M059J (cell line): Measurements from ENCODE around the gene DCX. TPM values are rescaled to one million over a fixed set of nuclear protein-coding genes. Genes with fewer than 3 reads are reported as not detected.

Experiments used
- DNase-seq: peaks from one replicate; pipeline ENCODE4 v3.0.0-alpha.2; 2012; ENCODE audit warnings: low read depth
- total RNA-seq: library from RNA; depleted of rRNA; stranded (reverse); fragments of >200 nt; shearing (Covaris generic); gene quantifications from 2 replicates; pipeline ENCODE4 v1.2.3, GENCODE V29; 2014; rRNA removed

The DCX gene
- total RNA-seq, 1 experiment from 2014 or later = not detected

DNA sequence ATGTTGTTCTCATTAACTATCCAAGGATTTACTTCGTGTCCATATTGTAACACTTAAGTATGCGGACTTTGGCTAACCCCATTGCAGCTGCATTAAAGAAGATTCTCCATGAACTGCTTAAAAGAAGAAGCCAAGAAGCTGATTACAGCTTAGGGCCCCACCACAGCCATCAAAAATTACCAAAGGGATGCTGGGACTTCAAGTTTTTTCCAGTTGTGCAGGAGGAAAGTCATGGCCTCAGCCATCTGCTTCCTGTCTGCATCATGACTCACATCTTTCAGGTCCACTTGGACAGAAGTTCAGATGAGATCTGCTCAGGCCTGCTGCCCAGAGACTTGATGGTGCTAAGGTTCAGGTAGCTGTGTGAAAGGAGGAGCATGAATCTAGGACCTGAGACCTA is 102.9 kb downstream of the DCX start:
- DNase-seq = no peak

DNA sequence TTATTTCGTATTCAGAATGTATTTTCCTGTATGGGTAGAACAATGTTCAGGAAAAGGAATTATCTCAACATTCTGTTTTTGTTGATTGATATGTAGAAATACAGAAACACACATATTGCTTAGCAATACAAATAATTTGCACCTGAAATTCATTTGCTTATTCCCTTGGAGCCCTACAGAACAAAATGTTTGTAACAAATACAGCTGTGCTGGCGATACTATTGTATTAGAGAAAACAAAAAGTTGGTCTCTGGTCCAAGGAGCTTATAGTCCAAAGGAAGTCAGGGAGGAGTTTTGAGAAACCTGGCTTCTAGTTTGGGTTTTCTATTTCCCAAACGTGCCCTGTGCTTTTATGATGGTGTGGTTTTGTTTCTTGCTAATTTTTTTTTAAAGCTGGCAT is 104.0 kb downstream of the DCX start:
- DNase-seq = no peak

DNA sequence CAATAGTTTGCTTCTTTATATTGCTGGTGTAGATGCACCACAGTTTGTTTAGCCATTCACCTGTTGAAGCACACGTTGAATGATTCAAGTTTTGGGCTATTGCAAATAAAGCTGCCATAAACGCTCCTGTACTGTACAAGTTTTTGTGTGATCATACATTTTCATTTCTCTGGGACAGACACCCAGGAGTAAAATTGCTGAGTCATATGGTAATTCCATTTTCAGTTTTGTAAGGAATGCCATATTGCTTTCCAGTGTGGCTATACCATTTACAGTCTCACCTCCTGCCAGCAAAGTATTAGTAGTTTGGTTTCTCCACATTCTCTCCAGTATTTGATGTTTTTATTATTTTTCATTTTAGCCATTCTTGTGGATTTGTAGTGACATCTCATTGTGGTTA is 109.7 kb downstream of the DCX start:
- DNase-seq = no peak

DNA sequence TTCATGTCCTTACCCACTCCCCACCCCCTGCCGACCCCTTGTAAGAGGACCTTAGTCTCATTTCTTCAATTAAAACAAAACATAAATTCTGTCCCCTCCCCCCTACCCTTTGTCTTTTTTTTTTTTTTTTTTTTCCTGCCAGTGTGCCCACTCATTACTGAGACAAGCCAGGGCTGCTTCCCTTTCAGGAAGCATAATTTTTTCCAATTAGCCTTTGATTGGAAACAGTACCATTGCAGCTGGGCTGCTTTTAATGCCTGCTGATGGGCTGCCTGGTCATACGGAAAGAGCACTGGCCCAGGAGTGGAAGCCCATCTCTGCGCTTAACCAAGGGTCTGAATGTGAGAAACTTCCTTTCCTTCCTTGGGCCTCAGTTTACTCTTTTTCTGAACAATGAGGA is 123.2 kb downstream of the DCX start:
- no peak for DNase-seq

DNA sequence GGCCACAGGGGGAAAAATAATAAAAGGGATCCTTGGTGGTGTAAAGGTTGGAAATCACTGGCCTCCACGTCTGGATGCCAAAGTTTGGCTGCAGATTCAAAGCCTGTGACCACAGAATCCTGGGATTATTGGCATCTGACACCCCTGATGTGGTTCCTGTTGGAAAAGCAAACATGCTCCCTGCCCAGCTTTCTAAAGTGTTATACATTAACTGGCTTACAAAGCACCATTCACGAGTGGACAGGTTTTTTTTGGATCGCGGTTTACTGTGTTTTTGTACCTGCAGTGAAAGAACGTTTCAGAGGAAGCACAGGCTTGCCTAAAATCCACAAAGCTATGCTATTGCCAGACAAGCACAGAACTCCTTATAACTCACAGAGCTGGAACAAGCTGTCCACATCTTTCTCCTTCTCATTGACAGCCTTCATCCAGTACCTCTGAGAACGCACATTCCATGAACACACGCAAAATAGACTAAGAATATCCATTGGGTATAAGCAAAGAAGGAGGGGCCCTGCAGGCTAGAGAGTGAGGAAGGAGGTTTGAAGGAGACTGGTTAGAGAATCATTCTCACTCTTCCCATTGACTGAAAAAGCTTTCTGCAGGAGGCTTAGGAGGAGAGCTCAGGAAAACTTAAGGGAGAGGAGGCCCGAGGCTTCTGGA is 127.2 kb downstream of the DCX start:
- no peak for DNase-seq

DNA sequence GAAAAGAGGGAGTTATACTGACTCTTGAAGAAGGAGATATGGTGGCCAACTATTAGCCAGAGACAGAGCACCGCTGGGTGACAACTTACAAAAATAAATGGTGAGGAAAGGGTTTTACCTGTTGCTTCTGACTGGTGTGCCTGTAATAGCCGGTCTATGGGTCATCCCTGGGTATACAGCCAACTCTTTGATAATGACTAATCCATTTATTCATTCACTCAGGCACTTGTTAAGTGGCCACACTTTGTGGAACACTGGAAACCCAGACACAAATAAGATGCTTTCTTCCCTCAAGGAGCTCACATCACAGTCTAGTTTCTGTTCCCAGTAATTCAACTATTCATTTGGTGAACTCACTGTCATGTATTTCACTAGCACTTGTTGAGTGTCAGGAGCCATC is 128.5 kb downstream of the DCX start:
- DNase-seq = no peak

DNA sequence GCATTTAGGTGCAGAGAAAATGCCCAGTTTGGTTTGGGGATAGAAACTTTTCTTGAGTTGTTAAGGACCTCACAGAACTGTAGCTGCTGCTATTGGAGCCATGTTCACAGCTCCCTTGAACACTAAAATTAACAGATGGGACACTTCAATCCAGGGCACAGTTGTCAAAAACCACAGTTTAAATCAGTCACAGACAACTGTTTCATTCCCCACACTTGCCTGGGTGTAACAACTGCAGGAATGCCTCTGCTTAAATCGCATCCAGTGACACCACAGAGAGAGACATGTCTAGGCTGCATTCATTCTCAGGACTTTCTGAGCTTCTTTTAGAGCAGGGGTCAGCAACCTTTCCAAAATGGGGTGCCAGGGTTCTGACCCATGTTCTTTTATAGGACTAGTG is 129.0 kb downstream of the DCX start:
- no peak for DNase-seq

DNA sequence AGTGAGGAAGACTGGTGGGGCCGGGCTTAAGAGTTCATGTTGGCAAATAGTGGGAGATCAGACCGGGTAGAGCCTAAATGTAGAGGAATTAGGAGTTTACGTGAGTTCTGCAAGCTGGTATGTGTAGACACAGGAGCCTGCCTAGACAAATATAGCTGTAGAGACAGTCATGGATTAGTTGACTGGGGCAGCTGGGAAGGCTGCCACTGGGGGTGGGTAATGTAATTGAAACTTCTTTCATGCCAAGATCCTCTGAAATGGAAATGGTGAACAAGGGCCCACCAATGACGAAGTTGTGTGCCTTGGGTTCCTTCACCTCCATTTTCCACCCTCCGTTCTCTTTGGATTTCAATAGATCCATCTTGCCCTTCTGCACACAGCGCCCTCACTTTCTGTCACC is 129.9 kb downstream of the DCX start:
- no peak for DNase-seq

DNA sequence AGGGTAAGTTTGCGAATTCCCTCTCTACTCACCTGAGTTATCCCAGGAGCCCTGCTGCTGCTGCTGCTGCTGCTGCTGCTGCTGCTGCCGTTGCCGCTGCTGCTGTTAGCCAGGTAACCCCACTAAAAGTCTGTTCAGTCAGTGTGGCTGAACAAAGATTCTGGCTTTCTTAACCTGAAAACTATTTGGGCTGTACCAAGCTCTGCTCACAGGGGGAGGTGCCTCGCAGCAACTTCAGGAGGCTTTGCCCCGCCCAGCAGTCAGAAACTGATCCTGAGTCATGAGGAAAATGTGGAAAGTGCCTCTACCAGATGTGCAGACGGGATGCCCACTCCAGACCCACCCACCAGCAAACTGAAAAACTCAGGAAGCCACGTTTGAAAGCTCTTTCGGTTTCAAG is 141.7 kb downstream of the DCX start, which contains the start of gene CAPN6:
Gene CAPN6 (minus strand): TSS at position 145 of the 400 bp plus-strand sequence. CDS start 6,547 bp downstream, outside the sequence.
- DNase-seq = no peak

DNA sequence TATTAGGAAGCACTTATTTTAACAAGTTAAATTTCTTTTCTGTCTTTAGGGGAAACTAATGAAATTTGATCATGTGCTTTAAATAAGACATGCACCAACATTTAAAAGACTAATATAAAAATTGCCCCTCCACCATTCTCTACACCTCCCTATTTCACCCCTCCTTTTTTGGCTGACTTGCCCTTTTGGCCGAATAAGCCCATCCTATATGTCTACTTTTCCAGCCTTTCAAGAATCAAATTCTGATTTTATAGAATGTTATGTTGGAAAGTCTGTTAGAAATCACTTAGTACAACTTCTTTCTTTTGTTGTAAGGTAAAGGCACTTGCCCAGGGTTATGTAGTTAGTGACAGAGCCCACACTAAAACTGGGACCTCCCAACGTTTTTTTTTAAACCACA is 143.5 kb downstream of the DCX start:
- DNase-seq = no peak

DNA sequence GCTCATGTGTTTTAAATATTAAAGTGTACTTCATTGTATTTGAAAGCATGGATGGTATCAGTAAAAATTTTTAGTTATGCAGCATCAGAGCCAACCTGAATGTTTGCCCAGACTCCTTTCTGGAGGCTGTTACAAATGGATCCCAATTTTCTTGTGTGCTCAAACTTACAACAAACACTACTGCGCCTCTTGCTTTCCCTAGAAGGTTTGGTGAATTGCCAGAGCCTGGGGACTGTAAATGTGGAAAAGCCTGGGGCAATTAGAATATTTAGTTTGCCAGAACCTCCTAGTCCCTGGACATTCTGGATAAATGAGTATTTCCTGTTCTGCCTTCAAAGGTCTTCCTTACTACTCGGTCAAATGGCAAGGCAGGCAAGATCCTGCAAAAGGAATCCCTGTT is 146.5 kb downstream of the DCX start:
- no peak for DNase-seq

DNA sequence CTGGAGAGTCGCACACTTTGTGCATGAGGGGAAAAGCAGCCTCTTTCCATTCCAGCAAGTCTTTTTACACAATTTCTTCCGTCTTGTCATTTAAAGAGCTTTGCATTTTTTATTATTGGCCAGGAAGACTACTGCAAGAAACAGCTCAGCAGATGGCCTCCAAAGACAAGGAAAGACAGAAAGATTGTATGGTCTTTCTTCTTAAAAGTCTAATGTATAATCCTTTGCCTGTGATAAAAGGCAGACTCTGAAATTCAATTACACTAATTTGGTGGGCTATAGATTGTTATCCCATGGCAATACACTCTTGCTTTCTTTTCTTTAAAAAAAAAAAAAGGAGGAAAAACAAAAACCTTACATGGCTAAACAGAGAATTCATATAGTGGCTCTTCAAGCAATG is 147.6 kb downstream of the DCX start:
- no peak for DNase-seq

DNA sequence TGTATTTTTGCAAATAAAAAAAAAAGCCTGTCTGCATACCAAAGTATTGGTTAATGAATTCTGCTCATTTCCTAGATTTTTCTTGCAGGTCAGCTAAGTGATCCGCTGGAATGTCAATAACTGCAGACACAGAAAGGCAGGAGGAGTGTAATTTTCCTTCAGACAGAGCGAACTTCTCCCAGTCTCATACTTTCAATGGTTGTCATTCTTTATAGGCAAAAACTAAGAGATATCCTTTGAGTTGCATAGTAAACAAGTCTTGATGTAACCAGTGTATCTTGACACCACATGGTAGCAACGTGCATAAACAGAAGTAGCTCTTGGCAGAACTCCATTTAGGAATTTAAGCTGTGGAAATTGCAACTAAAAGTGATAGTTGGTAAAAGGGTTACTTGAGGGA is 149.9 kb downstream of the DCX start:
- no peak for DNase-seq

DNA sequence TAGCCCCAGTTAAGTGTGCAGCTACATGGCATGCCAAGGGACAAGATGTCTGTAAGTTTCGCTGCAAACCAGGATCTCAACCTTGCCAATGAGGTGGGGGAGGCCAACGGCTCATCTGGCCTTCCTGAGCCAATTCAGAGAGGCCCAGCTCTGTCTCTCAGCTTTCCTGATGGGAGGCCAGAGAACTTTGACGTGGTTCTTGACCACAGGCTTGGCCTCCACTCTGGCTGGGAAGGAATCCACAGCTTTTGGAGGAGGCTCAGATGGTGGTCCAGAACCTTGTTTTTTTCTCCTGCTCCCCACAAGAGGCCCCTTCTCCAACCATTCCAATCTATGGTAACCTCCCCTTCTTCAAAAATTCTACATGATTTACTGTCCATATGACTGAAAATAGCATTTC is 151.5 kb downstream of the DCX start:
- DNase-seq = no peak

DNA sequence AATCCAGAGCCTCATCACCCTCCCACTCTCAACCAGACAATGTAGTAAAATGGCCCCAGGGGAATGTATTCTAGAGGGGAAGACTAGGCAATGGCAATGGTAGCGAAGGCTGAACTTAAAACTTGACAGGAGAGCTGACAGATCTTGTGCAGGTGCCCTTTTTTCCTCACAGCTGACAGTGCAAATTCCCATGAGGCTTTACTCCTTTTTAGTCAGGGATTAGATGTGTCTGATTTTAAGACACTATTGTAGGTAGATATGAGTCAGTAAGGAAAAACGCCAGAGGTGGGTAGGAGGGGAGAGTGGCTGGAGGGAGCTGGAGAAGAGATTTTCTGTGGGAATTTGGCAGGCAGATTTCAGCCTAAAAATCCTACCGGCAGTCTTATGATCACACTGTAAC is 152.4 kb downstream of the DCX start:
- DNase-seq = no peak

DNA sequence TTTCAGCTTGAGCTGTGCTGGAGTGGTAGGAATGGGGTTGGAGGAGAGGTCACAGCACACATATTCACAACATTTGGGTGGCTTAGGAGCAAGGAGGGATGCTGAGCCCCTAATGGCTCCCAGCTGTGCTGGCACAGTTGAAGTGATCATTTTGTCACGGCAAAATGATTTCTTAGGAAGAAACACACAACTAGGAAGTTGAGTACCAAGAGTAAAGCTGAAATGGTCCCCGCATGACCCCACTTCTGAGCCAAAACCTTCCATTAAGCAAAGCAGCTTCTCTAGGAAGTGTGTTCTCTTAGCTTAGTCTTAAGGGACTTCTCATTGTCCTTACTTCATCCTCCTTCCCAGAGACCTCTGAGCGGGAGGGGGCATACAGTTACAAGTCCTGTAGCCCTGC is 154.3 kb downstream of the DCX start:
- DNase-seq = no peak

DNA sequence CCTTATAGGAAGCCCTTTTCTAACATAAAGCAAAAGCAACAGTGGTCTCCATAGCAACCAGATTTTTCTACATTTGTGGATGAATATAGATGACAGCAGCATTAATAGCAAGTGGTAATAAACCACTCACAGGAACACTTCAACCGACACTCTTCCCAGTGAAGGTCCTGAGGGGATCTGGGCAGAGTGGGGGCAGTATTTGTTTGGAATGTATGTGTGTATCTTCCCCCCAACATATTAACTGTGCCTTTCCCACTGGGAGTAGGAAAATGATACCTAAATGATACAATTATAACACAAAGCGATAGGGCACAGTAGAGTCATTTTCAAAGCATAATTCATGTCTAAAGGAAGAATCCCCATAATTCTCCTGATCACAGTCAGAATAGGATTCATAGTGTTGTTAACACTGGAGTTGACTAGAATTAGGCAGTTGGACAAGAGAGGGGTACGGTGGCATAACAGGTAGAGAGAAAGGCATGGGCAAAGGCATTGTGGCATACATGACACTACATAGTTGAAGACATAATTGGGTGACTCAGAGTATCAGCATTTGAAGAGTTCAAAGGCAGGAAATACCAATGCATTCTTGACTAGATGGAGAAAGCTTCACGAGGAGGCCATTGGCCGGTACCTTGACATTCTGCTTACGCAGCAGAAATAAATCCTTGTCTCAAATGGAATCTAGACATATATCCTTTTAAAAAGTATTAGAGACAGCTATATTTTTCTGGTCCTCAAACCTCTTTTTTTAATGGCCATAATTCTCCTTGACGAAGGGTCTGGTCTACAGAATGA is 156.9 kb downstream of the DCX start:
- peak; percentile 60 for DNase-seq

DNA sequence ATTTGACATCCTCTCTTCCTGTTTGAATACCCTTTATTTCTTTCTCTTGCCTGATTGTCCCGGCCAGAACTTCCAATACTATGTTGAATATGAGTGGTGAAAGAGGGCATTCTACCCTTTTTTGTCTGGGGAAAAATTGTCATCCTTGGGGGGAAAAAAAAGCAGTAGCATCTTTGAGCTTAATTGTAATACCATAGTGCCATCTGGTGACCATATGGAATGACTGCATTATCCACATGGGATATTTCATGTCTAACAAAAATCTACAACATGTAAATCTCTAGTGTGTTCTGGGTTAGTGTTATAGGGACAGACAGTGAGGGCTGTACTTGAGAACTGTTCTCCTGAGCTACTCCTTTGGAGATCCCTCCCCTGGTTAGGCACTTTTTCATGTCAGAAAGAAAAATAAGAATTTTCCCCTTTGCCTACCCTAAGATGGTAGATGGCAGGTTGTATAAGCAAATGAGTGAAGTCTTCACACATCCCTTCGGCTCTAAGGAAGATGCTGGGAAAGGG is 167.7 kb downstream of the DCX start:
- peak; percentile 8 for DNase-seq

Other genes starting within 250 kb of the DCX start
- gene CAPN6, start 141.7 kb downstream of the DCX start, total RNA-seq = not detected in 2 replicates
- 0.64 TPM in 1 of 2 replicates, not detected in the other for gene SERTM2, start 99.5 kb upstream of the DCX start, total RNA-seq